HG03103 (cell line): ENCODE measurements around the gene C2orf15.
"Not testable (repeated sequence)": the region's sequence is repeated elsewhere in the genome, so short reads cannot be mapped to it uniquely, and the experiment has no call there.

ENCODE experiments used
- ATAC-seq: cut with Tn5 transposase; IDR thresholded peaks from one replicate; pipeline ENCODE4 v1.9.1; 2021; ENCODE audit warnings: low read depth; ENCODE audit not compliant: unreplicated experiment

Gene C2orf15, protein sequence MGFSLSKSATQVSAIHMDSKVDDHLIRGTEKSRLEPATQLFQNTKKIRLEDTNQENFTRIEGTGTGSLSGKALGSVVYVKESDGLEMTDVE

DNA sequence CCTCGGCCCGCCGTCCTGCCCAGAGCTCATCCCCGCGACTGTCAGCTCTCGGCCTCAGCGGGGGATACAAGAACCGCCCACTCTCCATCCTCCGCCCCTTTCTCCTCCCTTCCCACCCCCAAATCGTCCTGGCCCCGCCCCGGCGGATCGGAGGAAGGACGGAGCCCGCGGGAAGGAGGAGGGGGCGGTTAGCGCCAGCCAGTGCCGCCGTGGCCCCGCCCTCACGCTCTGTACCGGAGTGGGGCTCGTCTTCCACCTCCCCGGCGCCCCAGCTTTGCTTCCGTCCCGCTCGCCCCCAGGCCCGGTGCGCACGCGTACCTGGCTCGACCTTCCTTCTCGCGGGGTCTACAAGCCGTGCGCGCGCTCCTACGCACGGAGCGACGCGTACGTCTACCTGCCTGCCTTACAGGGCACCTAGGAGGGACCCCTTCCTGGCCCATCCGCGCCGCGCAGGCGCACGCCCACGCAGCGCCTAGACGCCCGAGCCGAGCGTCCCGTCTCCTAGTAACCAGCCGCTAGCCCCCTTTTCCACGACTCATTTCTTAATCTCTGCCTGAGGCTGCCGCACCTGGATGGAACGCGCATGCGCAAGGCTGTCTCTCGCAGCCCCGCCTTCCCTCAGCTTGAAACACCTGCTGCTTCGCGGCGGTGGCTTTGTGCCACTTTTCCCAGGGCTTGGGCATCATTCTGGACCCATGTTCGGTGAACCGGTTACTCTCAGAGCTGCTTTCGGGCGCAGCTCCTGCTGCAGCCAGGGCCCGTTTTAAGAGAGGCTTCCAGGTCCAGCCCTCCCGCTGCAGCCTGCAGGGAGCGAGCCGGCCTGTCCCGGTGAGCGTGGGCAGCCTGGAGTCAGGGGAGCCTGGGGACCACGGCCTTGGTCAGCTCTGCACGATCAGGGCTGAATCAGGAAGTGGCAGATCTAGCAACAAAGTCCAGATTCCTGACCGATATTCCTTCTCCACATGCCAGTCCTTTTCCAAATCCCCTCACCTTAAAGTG is at the start of gene C2orf15:
TSS of gene C2orf15 (plus strand) at position 598 of the 999 bp plus-strand sequence. CDS start 8,852 bp downstream, outside the sequence.
- peak; percentile 83 for ATAC-seq

GRCh38 chr2:99096728-99097127 is 44.8 kb upstream of the C2orf15 start:
- no peak for ATAC-seq

DNA sequence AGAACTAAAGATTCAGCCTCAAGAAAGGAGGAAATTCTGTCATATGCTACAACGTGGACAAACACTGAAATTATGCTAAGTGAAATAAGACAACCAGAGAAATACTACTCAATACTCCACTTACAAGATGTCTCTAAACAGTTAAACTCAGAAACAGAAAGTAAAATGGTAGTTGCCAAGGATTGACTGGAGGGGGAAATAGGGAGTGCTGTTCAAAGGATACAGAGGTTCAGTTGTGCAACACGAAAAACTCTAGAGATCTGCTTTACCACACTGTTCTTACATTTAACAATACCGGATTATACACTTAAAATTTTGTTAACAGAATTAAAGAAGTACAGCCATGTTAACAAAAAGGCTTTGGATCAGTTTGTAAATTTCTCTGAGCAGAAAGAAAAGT is 39.8 kb upstream of the C2orf15 start:
- ATAC-seq, result no peak

- ATAC-seq, result no peak
These were observed 37.5 kb upstream of the C2orf15 start for GRCh38 chr2:99104006-99104405.

DNA sequence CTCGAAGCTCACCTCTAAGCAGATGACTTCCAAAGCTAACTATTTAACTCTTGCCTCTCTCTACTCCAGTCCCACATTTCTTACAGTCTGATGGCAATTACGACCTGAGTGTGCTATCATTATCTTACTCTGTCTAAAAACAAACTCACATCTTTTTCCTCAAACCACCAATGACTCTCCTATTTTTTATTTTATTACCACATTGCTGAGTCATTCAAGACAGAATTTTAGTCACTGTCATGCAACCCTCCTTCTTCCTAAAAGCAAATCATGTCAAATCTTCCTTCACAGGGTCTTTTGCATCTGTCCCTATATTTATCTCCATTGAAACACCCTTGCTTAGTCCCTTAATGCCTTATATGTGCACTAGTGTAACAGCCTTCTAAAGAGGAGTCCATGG is 34.6 kb upstream of the C2orf15 start:
- no peak for ATAC-seq

- no peak for ATAC-seq
These were observed 30.3 kb upstream of the C2orf15 start for GRCh38 chr2:99111236-99111635.

DNA sequence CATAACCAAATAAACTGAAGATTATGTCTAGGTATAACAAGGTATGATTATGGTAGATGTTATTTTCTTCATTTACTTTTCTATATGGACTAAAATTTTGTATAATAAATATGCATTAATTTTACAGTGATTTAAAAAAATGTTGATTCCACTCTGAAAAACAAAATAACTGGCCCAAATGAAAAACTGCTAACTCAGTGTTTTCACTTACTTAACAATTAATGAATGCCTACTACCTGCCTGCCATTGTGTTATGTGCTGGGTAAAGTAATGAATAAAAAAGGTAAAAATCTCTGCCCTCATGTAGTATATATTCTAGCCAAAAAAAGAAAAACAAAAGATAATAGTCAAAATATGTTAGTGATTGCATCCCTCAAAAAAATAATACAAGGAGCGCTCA is 29.6 kb upstream of the C2orf15 start:
- no peak for ATAC-seq

GRCh38 chr2:99112617-99113016 is 28.9 kb upstream of the C2orf15 start:
- no peak for ATAC-seq

GRCh38 chr2:99127981-99128380 is 13.5 kb upstream of the C2orf15 start:
- ATAC-seq, result no peak

DNA sequence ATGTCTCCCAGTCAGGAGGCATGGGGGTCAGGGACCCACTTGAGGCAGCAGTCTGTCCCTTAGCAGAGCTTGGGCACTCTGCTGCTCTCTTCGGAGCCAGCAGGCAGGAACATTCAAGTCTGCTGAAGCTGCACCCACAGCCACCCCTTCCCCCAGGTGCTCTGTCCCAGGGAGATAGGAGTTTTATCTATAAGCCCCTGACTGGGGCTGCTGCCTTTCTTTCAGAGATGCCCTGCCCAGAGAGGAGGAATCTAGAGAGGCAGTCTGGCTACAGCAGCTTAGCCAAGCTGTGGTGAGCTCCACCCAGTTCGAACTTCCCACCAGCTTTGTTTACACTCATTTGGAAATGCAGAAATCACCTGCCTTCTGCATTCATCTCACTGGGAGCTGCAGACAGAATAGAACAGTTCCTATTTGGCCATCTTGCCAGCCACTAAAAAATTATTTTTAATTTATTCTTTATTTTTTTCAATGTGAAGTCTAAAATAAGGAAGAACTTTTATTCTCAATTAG is 6.4 kb upstream of the C2orf15 start:
- not testable (repeated sequence) for ATAC-seq

GRCh38 chr2:99139003-99139402 is 2.5 kb upstream of the C2orf15 start:
- no peak for ATAC-seq

GRCh38 chr2:99140056-99140859 is 1.2 kb upstream of the C2orf15 start:
- ATAC-seq, result no peak

DNA sequence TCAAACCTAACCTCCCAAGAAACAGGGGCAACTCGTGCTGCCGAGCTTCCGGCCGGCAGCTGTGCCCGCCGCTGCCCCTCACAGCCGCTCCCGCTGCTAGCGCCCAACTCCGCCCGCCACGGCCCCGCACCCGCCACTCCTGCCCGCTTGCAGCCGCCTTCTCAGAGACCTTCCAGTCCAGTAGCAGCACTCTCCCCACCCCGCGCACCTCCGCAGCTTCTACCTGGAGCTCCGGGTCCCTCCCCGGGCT is 722 bp upstream of the C2orf15 start:
- ATAC-seq, result peak; percentile 31

- ATAC-seq, result no peak
These were observed 9.2 kb downstream of the C2orf15 start for GRCh38 chr2:99150706-99151105.

DNA sequence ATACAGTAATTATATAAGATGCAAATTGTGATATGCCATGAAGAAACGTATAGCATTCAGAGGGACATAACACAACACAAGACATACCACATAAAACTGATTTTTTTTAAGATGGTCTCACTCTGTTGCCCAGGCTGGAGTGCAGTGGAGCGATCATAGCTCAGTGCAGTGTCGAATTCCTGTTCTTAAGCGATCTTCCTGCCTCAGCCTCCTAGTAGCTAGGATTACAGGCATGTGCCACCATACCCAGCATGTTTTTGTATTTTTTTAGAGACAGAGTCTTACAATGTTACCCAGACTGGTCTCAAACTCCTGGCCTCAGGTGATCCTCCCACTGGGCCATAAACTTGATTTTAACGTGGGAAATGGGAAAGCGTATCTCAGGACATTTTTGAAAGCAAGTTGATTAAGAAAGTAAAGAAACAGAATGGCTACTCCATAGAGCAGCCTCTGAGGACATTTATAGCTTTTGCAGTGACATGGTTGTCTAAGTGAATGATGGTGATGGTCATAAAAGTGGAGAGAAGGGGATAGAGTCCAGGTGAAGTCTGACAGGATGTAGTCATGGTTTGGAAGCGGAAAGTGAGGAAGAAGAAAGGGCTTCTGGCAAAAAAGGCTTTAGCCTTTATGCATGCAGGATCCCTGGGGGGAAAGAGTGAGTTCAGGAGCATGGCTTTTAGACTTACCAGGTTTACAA is 10.8 kb downstream of the C2orf15 start:
- ATAC-seq, result no peak

DNA sequence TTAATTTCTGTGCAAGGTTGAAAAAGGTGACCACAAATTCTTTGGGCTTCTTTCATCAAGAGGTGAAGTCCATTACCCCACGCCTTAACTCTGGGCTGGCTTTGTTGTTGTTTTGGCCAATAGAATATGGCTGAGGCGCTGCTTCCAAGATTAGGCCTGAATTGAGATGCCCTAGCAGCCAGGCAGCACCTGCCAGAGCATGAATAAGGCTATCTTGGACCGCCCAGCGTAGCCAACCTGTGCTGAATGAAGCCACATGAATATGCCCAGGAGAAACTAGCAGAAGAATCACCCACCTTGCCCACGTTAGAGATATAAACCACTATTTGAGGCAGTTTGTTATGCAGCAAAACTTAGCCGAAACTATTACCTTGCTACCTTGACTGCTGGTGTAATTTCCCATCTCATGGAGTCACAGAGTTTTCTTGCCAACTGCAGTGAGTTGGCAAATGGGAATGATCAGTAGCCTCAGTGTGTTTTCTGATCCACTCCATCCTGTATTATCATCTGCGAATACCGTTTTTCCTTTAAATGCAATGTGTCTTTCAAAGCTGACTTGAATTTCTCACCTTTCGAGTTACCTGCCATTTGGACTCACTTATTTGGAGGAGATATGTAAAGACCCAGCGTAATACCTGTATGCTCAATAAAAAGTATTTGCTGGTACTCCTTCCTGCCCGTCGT is 12.6 kb downstream of the C2orf15 start:
- ATAC-seq, result no peak

- peak; percentile 90 for ATAC-seq
These were observed 13.4 kb downstream of the C2orf15 start, which contains the start of the genes LIPT1 and TSGA10 for GRCh38 chr2:99154643-99155536. Gene LIPT1, plus strand, starts transcription at chr2:99154967. Its CDS starts 6,991 bp downstream, at chr2:99161958. Gene TSGA10, minus strand, starts transcription at chr2:99154942. Its CDS starts 45,503 bp downstream, at chr2:99109439.

DNA sequence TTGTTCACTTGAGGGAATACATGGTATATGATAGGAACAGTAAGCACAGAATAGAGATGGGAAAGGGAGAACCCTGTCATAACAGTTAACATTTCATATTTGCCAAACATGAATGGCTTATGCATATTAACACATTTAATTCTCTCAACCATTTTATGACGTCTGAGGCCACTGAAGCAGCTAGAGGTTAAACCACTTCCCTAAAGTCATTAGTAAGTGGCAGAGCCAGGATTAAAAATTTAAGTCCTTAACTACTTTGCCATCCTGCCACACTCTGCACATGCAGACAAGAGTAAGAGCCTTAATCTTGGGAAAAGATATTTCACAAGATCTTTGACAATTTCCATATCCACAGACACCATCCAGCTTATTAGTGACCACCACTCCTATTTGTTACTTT is 15.4 kb downstream of the C2orf15 start:
- no peak for ATAC-seq

DNA sequence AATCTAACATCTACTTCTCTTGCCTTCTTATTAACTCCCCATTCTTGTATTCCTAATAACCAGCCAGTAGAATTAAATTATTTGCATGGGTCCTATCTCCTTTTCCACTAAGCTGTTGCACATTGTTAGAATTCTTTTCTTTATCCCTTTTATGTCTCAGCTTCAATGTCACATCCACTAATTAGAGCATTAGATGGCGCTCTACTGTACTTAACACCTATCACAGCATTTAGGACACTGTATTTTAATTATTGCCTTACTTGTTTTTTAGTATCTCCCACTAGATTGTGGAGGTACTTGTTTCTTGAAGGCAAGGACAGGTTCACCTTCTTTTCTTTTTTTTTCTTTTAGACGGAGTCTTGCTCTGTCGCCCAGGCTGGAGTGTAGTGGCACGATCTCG is 17.1 kb downstream of the C2orf15 start:
- no peak for ATAC-seq
